NCI-H2029 (cell line): ENCODE results near the gene SERTAD1.
"Not testable (repeated sequence)": the region's sequence is repeated elsewhere in the genome, so short reads cannot be mapped to it uniquely, and the experiment has no call there.

Experiments
- DNase-seq: peaks from one replicate; lab custom pipeline; 2025; lab: John Stamatoyannopoulos, UW

SERTAD1 gene

GRCh38 chr19:40450664-40451063 lies 24.9 kb upstream of the SERTAD1 start:
- DNase-seq, result no peak

GRCh38 chr19:40449506-40449905 lies 23.7 kb upstream of the SERTAD1 start:
- DNase-seq, result no peak

- DNase-seq, result no peak
These were observed 20.5 kb upstream of the SERTAD1 start for GRCh38 chr19:40446263-40446784.

GRCh38 chr19:40445780-40446262 lies 20.0 kb upstream of the SERTAD1 start:
- DNase-seq, result peak; percentile 42

GRCh38 chr19:40444825-40445312 lies 19.1 kb upstream of the SERTAD1 start:
- no peak for DNase-seq

GRCh38 chr19:40444000-40444824 lies 18.4 kb upstream of the SERTAD1 start, which contains the start of gene SERTAD3:
Gene SERTAD3 (minus strand): TSS chr19:40444335. CDS start chr19:40442080, 2,255 bp downstream.
- peak; percentile 91 for DNase-seq

GRCh38 chr19:40443131-40443999 lies 17.6 kb upstream of the SERTAD1 start:
- peak; percentile 99 for DNase-seq

- no peak for DNase-seq
These were observed 16.7 kb upstream of the SERTAD1 start for GRCh38 chr19:40442328-40443130.

- no peak for DNase-seq
These were observed 16.0 kb upstream of the SERTAD1 start for GRCh38 chr19:40441719-40442253.

- DNase-seq, result no peak
These were observed 12.5 kb upstream of the SERTAD1 start for GRCh38 chr19:40438284-40438683.

GRCh38 chr19:40433391-40434216 lies 7.8 kb upstream of the SERTAD1 start:
- peak; percentile 82 for DNase-seq

GRCh38 chr19:40432760-40433159 lies 7.0 kb upstream of the SERTAD1 start:
- DNase-seq, result not testable (repeated sequence)

GRCh38 chr19:40431698-40432097 lies 5.9 kb upstream of the SERTAD1 start:
- no peak for DNase-seq

GRCh38 chr19:40430242-40430641 lies 4.5 kb upstream of the SERTAD1 start:
- not testable (repeated sequence) for DNase-seq

- not testable (repeated sequence) for DNase-seq
These were observed 2.4 kb upstream of the SERTAD1 start for GRCh38 chr19:40428197-40428596.

- no peak for DNase-seq
These were observed 949 bp downstream of the SERTAD1 start for GRCh38 chr19:40424637-40425449.

- no peak for DNase-seq
These were observed 1.9 kb downstream of the SERTAD1 start for GRCh38 chr19:40423938-40424337.

- no peak for DNase-seq
These were observed 2.8 kb downstream of the SERTAD1 start for GRCh38 chr19:40422748-40423566.
